H1 (cell line): ENCODE data around the gene RAB36.

Experiments used
- CHD1 ChIP-seq: IDR thresholded peaks from 2 replicates; pipeline ENCODE4 v1.6.1; 2012; ENCODE audit warnings: low read depth, low read length, improper control_type of control experiment
- EP300 ChIP-seq, 2 experiments: IDR thresholded peaks; 1 replicate in 1 of 2; 2 replicates in 1 of 2; pipeline ENCODE4 v1.6.1; 2011 to 2012; ENCODE audit warnings: low read depth in 2 of 2, low read length in 2 of 2, mild to moderate bottlenecking in 2 of 2, borderline replicate concordance in 1 of 2, inconsistent platforms in 1 of 2, moderate library complexity in 1 of 2
- GABPA ChIP-seq: IDR thresholded peaks from 2 replicates; pipeline ENCODE4 v1.6.1; 2011; ENCODE audit warnings: mild to moderate bottlenecking, low read length, moderate library complexity, borderline replicate concordance; ENCODE audit not compliant: insufficient read depth
- JUND ChIP-seq: IDR thresholded peaks from 2 replicates; pipeline ENCODE4 v1.6.1; 2011; ENCODE audit warnings: mild to moderate bottlenecking, improper control_type of control experiment, low read length
- KDM5A ChIP-seq: fragments of 200-600 bp; IDR thresholded peaks from 2 replicates; pipeline ENCODE4 v1.7.1; 2012; ENCODE audit warnings: mild to moderate bottlenecking, low read length, inconsistent platforms, mixed read lengths
- NRF1 ChIP-seq: IDR thresholded peaks from 2 replicates; pipeline ENCODE4 v1.6.1; 2011; ENCODE audit warnings: mild to moderate bottlenecking, low read depth, low read length, improper control_type of control experiment
- POLR2AphosphoS5 ChIP-seq: IDR thresholded peaks from 2 replicates; pipeline ENCODE4 v1.6.1; 2011; ENCODE audit warnings: low read depth, low read length
- YY1 ChIP-seq: IDR thresholded peaks from 2 replicates; pipeline ENCODE4 v1.6.1; 2011; ENCODE audit warnings: low read depth, mild to moderate bottlenecking, low read length
- TF ChIP-seq, protein P1 (sequence below), 3 experiments: IDR thresholded peaks; 1 replicate in 2 of 3; 2 replicates in 1 of 3; pipeline versions ENCODE4 v1.5.1 to v1.6.1; 2011; ENCODE audit warnings: low read length in 3 of 3, mild to moderate bottlenecking in 3 of 3, inconsistent platforms in 2 of 3, low read depth in 1 of 3, moderate library complexity in 1 of 3; ENCODE audit not compliant: insufficient read depth in 1 of 3; ENCODE audit errors: control extremely low read depth in 1 of 3

DNA sequence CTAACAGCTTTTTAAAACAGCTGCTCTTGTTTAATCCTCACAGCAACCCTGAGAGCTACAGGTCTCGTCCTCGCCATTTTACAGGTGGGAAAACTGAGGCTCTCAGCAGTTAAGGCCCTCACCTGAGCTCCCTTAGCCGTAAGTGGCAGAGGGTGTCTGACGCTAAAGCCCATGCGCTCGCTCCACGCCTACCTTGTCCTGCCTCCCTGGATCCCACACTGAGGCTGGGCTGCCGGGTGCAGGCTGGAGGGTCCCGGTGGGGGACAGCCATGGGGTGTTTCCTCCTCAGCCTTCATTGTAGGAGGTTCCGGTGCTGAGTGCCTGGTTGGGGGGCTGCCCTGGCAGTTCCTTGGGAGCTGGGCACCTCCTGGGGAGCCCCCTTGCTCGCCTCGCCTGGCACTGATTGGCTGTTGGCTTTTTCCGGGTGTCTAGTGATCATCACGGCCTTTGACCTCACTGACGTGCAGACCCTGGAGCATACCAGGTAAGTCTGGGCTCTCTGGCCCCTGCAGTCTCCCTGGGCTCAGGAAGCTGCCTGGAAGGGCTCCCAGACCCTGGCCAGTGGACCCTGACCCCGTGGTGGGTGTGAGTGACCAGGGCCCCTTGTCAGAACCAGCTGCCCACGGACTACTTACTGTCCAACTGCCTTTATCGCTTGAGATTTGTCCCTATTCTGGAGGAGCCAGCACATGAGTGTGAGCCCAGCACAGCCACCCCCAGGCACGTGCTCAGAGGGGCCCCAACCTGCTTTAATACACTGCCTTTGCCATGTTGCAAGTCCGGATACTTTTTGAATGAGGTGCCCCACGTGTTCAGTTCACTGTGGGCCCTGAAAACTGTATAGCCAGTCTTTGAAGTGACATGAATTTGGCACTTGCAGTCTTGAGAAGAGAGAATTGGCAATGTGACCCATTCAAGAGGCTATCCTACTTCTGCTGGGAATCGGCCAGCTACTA lies 12.6 kb downstream of the RAB36 start:
- TF ChIP-seq, protein P1, sequence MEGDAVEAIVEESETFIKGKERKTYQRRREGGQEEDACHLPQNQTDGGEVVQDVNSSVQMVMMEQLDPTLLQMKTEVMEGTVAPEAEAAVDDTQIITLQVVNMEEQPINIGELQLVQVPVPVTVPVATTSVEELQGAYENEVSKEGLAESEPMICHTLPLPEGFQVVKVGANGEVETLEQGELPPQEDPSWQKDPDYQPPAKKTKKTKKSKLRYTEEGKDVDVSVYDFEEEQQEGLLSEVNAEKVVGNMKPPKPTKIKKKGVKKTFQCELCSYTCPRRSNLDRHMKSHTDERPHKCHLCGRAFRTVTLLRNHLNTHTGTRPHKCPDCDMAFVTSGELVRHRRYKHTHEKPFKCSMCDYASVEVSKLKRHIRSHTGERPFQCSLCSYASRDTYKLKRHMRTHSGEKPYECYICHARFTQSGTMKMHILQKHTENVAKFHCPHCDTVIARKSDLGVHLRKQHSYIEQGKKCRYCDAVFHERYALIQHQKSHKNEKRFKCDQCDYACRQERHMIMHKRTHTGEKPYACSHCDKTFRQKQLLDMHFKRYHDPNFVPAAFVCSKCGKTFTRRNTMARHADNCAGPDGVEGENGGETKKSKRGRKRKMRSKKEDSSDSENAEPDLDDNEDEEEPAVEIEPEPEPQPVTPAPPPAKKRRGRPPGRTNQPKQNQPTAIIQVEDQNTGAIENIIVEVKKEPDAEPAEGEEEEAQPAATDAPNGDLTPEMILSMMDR (IDR thresholded peaks at IDR 0.05; ENCODE audit: control extremely low read depth in 1 of 3, insufficient read depth in 1 of 3, low read depth in 1 of 3, low read length in 3 of 3): no peak
- TF ChIP-seq CHD1 (no peak), JUND (no peak), GABPA (no peak), KDM5A (no peak), YY1 (no peak), EP300 (IDR thresholded peaks at IDR 0.05; ENCODE audit: borderline replicate concordance in 1 of 2, low read depth in 2 of 2, low read length in 2 of 2) (no peak), POLR2AphosphoS5 (no peak), NRF1 (no peak)
